Stimulated activated CD8-positive, alpha-beta memory T cell treated with anti-CD3 and anti-CD28 coated beads, Interleukin-4, amount 100 ng/mL, for 1 hour (primary cell): Measurements from ENCODE around the gene FNDC5.

ENCODE experiments used
- DNase-seq, 2 donors: peaks; one replicate each; pipeline ENCODE4 v3.0.0-alpha.2; 2020; ENCODE audit warnings: low read depth in 2 of 2, low spot score in 1 of 2

Gene FNDC5

GRCh38 chr1:32865639-32866405 lies 4.9 kb downstream of the FNDC5 start:
- DNase-seq: no peak

GRCh38 chr1:32864375-32865019 lies 6.2 kb downstream of the FNDC5 start:
- no peak for DNase-seq

GRCh38 chr1:32863881-32864245 lies 6.8 kb downstream of the FNDC5 start:
- DNase-seq: no peak

- no peak for DNase-seq
Measured at GRCh38 chr1:32863218-32863880, 7.4 kb downstream of the FNDC5 start.

GRCh38 chr1:32861904-32862695 lies 8.6 kb downstream of the FNDC5 start:
- DNase-seq: no peak

- no peak for DNase-seq
Measured at GRCh38 chr1:32860566-32860965, 10.1 kb downstream of the FNDC5 start.

- no peak for DNase-seq
Measured at GRCh38 chr1:32859915-32860314, 10.8 kb downstream of the FNDC5 start.

GRCh38 chr1:32858791-32859190 lies 11.9 kb downstream of the FNDC5 start:
- DNase-seq: no peak

- no peak for DNase-seq
Measured at GRCh38 chr1:32858136-32858535, 12.6 kb downstream of the FNDC5 start.

GRCh38 chr1:32855861-32856617 lies 14.7 kb downstream of the FNDC5 start:
- no peak for DNase-seq

- no peak for DNase-seq
Measured at GRCh38 chr1:32848354-32849063, 22.2 kb downstream of the FNDC5 start.

- DNase-seq: no peak
Measured at GRCh38 chr1:32831878-32832277, 38.8 kb downstream of the FNDC5 start.

- no peak for DNase-seq
Measured at GRCh38 chr1:32830092-32830852, 40.4 kb downstream of the FNDC5 start.

GRCh38 chr1:32828341-32828740 lies 42.4 kb downstream of the FNDC5 start:
- no peak for DNase-seq

GRCh38 chr1:32825181-32825580 lies 45.5 kb downstream of the FNDC5 start:
- no peak for DNase-seq

- DNase-seq: no peak
Measured at GRCh38 chr1:32818804-32819541, 51.7 kb downstream of the FNDC5 start.

GRCh38 chr1:32817815-32818786 lies 52.6 kb downstream of the FNDC5 start:
- DNase-seq: no peak
